ENCODE data around the gene PRAC1. TPM values are rescaled to one million over a fixed set of nuclear protein-coding genes. Genes with fewer than 3 reads are reported as not detected.
A peak's percentile ranks its signal among the peaks of the same experiment; 100 is the strongest.

The PRAC1 gene
- total and polyA plus RNA-seq, 2 of the 8 experiments (the other 6 are each of a cell fraction or from before 2014, with no cell fraction given), result not detected

DNA sequence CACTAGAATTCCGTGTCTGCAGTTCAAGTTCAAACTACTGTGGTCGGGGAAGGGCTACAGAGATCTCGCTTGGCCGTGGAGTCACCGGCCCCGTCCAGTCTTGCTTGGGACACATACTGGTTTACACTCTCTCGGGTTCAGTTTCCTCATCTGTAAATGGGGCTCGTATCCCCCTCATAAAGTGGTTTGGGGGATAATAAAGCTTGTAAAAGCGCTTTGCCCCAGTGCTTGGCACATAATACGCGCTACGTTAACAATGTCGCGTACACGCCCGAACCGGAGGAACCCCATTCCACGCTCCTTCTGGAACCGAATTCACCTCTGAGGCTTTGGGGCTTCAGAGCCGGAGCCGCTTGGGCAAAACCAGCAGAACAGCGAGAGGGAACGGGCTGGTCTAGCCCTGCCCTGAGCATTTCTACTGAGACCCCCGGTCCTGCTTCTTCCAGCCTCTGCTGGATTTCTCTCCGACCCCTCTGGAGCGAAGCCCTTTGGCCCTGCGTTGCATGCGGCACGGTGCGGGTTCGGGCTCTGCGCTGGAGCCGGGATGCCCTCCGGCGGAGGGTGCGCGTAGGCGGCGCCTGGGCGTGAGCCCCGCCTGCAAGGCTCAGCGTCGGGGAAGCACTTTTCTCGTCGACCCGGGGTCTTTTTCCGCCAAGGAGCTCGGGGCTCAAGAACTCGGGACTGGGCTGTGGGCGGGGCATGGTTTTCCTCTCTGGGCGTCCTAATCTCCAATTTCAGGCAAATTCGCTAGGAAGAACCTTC lies 32.4 kb upstream of the PRAC1 start (continued):
- TF ChIP-seq, protein P1, sequence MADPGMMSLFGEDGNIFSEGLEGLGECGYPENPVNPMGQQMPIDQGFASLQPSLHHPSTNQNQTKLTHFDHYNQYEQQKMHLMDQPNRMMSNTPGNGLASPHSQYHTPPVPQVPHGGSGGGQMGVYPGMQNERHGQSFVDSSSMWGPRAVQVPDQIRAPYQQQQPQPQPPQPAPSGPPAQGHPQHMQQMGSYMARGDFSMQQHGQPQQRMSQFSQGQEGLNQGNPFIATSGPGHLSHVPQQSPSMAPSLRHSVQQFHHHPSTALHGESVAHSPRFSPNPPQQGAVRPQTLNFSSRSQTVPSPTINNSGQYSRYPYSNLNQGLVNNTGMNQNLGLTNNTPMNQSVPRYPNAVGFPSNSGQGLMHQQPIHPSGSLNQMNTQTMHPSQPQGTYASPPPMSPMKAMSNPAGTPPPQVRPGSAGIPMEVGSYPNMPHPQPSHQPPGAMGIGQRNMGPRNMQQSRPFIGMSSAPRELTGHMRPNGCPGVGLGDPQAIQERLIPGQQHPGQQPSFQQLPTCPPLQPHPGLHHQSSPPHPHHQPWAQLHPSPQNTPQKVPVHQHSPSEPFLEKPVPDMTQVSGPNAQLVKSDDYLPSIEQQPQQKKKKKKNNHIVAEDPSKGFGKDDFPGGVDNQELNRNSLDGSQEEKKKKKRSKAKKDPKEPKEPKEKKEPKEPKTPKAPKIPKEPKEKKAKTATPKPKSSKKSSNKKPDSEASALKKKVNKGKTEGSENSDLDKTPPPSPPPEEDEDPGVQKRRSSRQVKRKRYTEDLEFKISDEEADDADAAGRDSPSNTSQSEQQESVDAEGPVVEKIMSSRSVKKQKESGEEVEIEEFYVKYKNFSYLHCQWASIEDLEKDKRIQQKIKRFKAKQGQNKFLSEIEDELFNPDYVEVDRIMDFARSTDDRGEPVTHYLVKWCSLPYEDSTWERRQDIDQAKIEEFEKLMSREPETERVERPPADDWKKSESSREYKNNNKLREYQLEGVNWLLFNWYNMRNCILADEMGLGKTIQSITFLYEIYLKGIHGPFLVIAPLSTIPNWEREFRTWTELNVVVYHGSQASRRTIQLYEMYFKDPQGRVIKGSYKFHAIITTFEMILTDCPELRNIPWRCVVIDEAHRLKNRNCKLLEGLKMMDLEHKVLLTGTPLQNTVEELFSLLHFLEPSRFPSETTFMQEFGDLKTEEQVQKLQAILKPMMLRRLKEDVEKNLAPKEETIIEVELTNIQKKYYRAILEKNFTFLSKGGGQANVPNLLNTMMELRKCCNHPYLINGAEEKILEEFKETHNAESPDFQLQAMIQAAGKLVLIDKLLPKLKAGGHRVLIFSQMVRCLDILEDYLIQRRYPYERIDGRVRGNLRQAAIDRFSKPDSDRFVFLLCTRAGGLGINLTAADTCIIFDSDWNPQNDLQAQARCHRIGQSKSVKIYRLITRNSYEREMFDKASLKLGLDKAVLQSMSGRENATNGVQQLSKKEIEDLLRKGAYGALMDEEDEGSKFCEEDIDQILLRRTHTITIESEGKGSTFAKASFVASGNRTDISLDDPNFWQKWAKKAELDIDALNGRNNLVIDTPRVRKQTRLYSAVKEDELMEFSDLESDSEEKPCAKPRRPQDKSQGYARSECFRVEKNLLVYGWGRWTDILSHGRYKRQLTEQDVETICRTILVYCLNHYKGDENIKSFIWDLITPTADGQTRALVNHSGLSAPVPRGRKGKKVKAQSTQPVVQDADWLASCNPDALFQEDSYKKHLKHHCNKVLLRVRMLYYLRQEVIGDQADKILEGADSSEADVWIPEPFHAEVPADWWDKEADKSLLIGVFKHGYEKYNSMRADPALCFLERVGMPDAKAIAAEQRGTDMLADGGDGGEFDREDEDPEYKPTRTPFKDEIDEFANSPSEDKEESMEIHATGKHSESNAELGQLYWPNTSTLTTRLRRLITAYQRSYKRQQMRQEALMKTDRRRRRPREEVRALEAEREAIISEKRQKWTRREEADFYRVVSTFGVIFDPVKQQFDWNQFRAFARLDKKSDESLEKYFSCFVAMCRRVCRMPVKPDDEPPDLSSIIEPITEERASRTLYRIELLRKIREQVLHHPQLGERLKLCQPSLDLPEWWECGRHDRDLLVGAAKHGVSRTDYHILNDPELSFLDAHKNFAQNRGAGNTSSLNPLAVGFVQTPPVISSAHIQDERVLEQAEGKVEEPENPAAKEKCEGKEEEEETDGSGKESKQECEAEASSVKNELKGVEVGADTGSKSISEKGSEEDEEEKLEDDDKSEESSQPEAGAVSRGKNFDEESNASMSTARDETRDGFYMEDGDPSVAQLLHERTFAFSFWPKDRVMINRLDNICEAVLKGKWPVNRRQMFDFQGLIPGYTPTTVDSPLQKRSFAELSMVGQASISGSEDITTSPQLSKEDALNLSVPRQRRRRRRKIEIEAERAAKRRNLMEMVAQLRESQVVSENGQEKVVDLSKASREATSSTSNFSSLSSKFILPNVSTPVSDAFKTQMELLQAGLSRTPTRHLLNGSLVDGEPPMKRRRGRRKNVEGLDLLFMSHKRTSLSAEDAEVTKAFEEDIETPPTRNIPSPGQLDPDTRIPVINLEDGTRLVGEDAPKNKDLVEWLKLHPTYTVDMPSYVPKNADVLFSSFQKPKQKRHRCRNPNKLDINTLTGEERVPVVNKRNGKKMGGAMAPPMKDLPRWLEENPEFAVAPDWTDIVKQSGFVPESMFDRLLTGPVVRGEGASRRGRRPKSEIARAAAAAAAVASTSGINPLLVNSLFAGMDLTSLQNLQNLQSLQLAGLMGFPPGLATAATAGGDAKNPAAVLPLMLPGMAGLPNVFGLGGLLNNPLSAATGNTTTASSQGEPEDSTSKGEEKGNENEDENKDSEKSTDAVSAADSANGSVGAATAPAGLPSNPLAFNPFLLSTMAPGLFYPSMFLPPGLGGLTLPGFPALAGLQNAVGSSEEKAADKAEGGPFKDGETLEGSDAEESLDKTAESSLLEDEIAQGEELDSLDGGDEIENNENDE (IDR thresholded peaks at IDR 0.05; ENCODE audit: insufficient replicate concordance, low read length), result no peak
- no peak for TF ChIP-seq CREB1 (IDR thresholded peaks at IDR 0.05)
- peak; percentile 84; the same call in 1 of the 2 replicates for TF ChIP-seq CBX8 (IDR thresholded peaks at IDR 0.05; ENCODE audit: borderline replicate concordance, low read depth, low read length)
- no peak for TF ChIP-seq ASH2L (IDR thresholded peaks at IDR 0.05; ENCODE audit: low read length)
- TF ChIP-seq SIN3A (conservative IDR thresholded peaks at IDR 0.05 in 1 of 2, IDR thresholded peaks at IDR 0.05 in 1 of 2; ENCODE audit: low read depth in 1 of 2, low read length in 2 of 2), result no peak
- TF ChIP-seq SP2 (IDR thresholded peaks at IDR 0.05; ENCODE audit: low read length), result no peak
- TF ChIP-seq, protein P2, sequence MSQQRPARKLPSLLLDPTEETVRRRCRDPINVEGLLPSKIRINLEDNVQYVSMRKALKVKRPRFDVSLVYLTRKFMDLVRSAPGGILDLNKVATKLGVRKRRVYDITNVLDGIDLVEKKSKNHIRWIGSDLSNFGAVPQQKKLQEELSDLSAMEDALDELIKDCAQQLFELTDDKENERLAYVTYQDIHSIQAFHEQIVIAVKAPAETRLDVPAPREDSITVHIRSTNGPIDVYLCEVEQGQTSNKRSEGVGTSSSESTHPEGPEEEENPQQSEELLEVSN (IDR thresholded peaks at IDR 0.05), result 0 out of 2 replicates have a peak, but pooled peaks have one; percentile 12
- no peak for TF ChIP-seq SP4 (IDR thresholded peaks at IDR 0.05; ENCODE audit: low read length)
- no peak for TF ChIP-seq GTF2F1 (IDR thresholded peaks at IDR 0.05; ENCODE audit: borderline replicate concordance, low read depth, low read length)
- no peak for TF ChIP-seq ZNF274 (IDR thresholded peaks at IDR 0.05; ENCODE audit: borderline replicate concordance, extremely low read depth, low read length)
